Stimulated activated CD4-positive, alpha-beta T cell treated with anti-CD3 and anti-CD28 coated beads, Interleukin-15, amount 100 ng/mL, for 24 hours (primary cell): ENCODE data around the gene GATB.
"Not testable (repeated sequence)": the region's sequence is repeated elsewhere in the genome, so short reads cannot be mapped to it uniquely, and the experiment has no call there.

ENCODE experiments used
- DNase-seq: peaks from one replicate; pipeline ENCODE4 v3.0.0-alpha.2; 2020

GATB gene

GRCh38 chr4:151784706-151785105, 23.9 kb upstream of the GATB start:
- no peak for DNase-seq

GRCh38 chr4:151783867-151784266, 23.1 kb upstream of the GATB start:
- no peak for DNase-seq

GRCh38 chr4:151782296-151782695, 21.5 kb upstream of the GATB start:
- DNase-seq: no peak

- no peak for DNase-seq
Measured at GRCh38 chr4:151781026-151781425, 20.2 kb upstream of the GATB start.

GRCh38 chr4:151777471-151777870, 16.7 kb upstream of the GATB start:
- no peak for DNase-seq

- no peak for DNase-seq
Measured at GRCh38 chr4:151774324-151774723, 13.5 kb upstream of the GATB start.

GRCh38 chr4:151772274-151772673, 11.5 kb upstream of the GATB start:
- no peak for DNase-seq

GRCh38 chr4:151771664-151772063, 10.9 kb upstream of the GATB start:
- no peak for DNase-seq

- DNase-seq: no peak
Measured at GRCh38 chr4:151770154-151770553, 9.3 kb upstream of the GATB start.

GRCh38 chr4:151768835-151769234, 8.0 kb upstream of the GATB start:
- no peak for DNase-seq

GRCh38 chr4:151766691-151767090, 5.9 kb upstream of the GATB start:
- DNase-seq: no peak

- DNase-seq: no peak
Measured at GRCh38 chr4:151760002-151760401, 805 bp downstream of the GATB start.

- DNase-seq: no peak
Measured at GRCh38 chr4:151753056-151753455, 7.8 kb downstream of the GATB start.

- no peak for DNase-seq
Measured at GRCh38 chr4:151750156-151750555, 10.7 kb downstream of the GATB start.

GRCh38 chr4:151745481-151746231, 15.2 kb downstream of the GATB start:
- DNase-seq: no peak

GRCh38 chr4:151744614-151745013, 16.2 kb downstream of the GATB start:
- no peak for DNase-seq

- no peak for DNase-seq
Measured at GRCh38 chr4:151743894-151744293, 16.9 kb downstream of the GATB start.

- DNase-seq: no peak
Measured at GRCh38 chr4:151743128-151743854, 17.5 kb downstream of the GATB start.

GRCh38 chr4:151738720-151739517, 21.9 kb downstream of the GATB start:
- no peak for DNase-seq

GRCh38 chr4:151736852-151737251, 24.0 kb downstream of the GATB start:
- not testable (repeated sequence) for DNase-seq

- no peak for DNase-seq
Measured at GRCh38 chr4:151736361-151736760, 24.4 kb downstream of the GATB start.

GRCh38 chr4:151731670-151732069, 29.1 kb downstream of the GATB start:
- not testable (repeated sequence) for DNase-seq

GRCh38 chr4:151729731-151730559, 30.9 kb downstream of the GATB start:
- DNase-seq: no peak
